Spleen (tissue), 7 donors: Measurements from ENCODE around the gene WDR62.

Source experiments
- POLR2A ChIP-seq, 3 donors: fragments of 450-650 bp; IDR thresholded peaks; one replicate each; pipeline ENCODE4 v1.5.1; 2017; ENCODE audit warnings: antibody characterized with exemption in 3 of 3, mild to moderate bottlenecking in 1 of 3
- POLR2AphosphoS5 ChIP-seq, 3 donors: sonication (generic); formaldehyde crosslinking; IDR thresholded peaks; one replicate each; pipeline ENCODE4 v1.5.1; 2017; ENCODE audit warnings: antibody characterized with exemption in 3 of 3
- TF ChIP-seq, protein P1 (sequence below), 11 experiments: fragments of 200-600 bp in 7 of 11; fragments of 450-650 bp in 4 of 11; sonication (generic) in 4 of 11; IDR thresholded peaks in 8 of 11; conservative IDR thresholded peaks in 3 of 11; 1 replicate in 7 of 11; 2 replicates in 4 of 11; pipeline versions ENCODE4 v1.4.0 to v1.8.0; 2016 to 2021; ENCODE audit warnings: antibody characterized with exemption in 11 of 11, inconsistent platforms in 4 of 11, mild to moderate bottlenecking in 1 of 11
- donor health status: DM: no; HTN: no; CAD: no; lungs with moderate emphysema.
- donor health status: DM: no; HTN: no; CAD: no.
- donor health status: DM: no; HTN: no; CAD: no.

DNA sequence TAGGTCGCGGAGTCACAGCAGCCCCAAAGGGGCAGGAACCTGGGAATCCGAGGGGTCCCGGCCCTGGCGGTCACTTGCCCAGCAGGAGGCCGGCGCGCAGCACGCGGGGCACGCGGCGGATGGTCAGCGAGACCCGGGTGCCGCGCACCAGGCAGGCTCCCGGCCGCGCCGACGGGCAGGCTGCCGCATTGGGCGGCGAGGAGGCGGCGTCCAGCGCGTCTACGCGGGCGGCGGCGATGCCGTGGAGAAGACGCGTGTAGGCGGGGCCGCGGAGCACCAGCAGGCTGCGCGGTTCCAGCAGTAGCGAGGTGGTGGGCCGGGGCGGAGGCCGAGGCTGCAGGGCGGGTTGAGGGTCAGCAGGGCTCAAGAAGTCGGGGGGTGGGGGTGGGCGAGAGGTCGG lies 45.5 kb upstream of the WDR62 start:
- TF ChIP-seq, protein P1, sequence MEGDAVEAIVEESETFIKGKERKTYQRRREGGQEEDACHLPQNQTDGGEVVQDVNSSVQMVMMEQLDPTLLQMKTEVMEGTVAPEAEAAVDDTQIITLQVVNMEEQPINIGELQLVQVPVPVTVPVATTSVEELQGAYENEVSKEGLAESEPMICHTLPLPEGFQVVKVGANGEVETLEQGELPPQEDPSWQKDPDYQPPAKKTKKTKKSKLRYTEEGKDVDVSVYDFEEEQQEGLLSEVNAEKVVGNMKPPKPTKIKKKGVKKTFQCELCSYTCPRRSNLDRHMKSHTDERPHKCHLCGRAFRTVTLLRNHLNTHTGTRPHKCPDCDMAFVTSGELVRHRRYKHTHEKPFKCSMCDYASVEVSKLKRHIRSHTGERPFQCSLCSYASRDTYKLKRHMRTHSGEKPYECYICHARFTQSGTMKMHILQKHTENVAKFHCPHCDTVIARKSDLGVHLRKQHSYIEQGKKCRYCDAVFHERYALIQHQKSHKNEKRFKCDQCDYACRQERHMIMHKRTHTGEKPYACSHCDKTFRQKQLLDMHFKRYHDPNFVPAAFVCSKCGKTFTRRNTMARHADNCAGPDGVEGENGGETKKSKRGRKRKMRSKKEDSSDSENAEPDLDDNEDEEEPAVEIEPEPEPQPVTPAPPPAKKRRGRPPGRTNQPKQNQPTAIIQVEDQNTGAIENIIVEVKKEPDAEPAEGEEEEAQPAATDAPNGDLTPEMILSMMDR (IDR thresholded peaks at IDR 0.05 in 8 of 11, conservative IDR thresholded peaks at IDR 0.05 in 3 of 11): no peak
- TF ChIP-seq POLR2AphosphoS5 (IDR thresholded peaks at IDR 0.05): peak; percentile 41 to 71 (median 64)
- TF ChIP-seq POLR2A (IDR thresholded peaks at IDR 0.05): no peak
